CD14-positive monocyte (primary cell): Measurements from ENCODE around the gene NUDT8. TPM values are rescaled to one million over a fixed set of nuclear protein-coding genes. Genes with fewer than 3 reads are reported as not detected.

Experiments used
- DNase-seq, 3 donors: peaks; one replicate each; pipeline ENCODE4 v3.0.0-alpha.2; 2011 to 2022
- H2AFZ ChIP-seq: 2 replicates; pipeline ENCODE4 v1.6.0; 2012; ENCODE audit warnings: mild to moderate bottlenecking, low read depth, low read length, inconsistent platforms; ENCODE audit not compliant: insufficient read depth, poor library complexity, severe bottlenecking
- H3K27ac ChIP-seq, 2 donors: 1 replicate in 1 of 2; 2 replicates in 1 of 2; pipeline ENCODE4 v1.5.1; 2012 to 2013; ENCODE audit warnings: low read length in 2 of 2, control low read depth in 1 of 2, inconsistent platforms in 1 of 2, low read depth in 1 of 2, mild to moderate bottlenecking in 1 of 2
- H3K27me3 ChIP-seq, 2 donors: one replicate each; pipeline versions ENCODE4 v1.6.0 to v1.6.1; 2011 to 2013; ENCODE audit warnings: low read length in 2 of 2; ENCODE audit not compliant: control insufficient read depth in 2 of 2, insufficient read depth in 2 of 2
- H3K36me3 ChIP-seq, 2 donors: replicated peaks in 1 of 2; 1 replicate in 1 of 2; 2 replicates in 1 of 2; pipeline versions ENCODE4 v1.5.1 to v1.6.1; 2012 to 2013; ENCODE audit warnings: low read length in 2 of 2, control low read depth in 1 of 2, inconsistent platforms in 1 of 2, mild to moderate bottlenecking in 1 of 2; ENCODE audit not compliant: insufficient read depth in 2 of 2, control insufficient read depth in 1 of 2
- H3K4me1 ChIP-seq, 2 donors: 1 replicate in 1 of 2; 2 replicates in 1 of 2; pipeline versions ENCODE4 v1.5.1 to v1.6.1; 2012 to 2013; ENCODE audit warnings: low read length in 2 of 2, control low read depth in 1 of 2, inconsistent platforms in 1 of 2, mild to moderate bottlenecking in 1 of 2, moderate library complexity in 1 of 2; ENCODE audit not compliant: insufficient read depth in 2 of 2, control insufficient read depth in 1 of 2
- H3K4me2 ChIP-seq: replicated peaks from 2 replicates; pipeline ENCODE3; 2012; ENCODE audit warnings: low read length, moderate library complexity, mild to moderate bottlenecking; ENCODE audit not compliant: poor library complexity, severe bottlenecking; ENCODE audit errors: extremely low read depth
- H3K4me3 ChIP-seq, 3 experiments: fragments of 200-600 bp in 1 of 3; sonication (generic) in 1 of 3; replicated peaks in 1 of 3; 1 replicate in 2 of 3; 2 replicates in 1 of 3; pipeline ENCODE4 v1.5.1; 2011 to 2013; ENCODE audit warnings: low read length in 3 of 3, mild to moderate bottlenecking in 3 of 3, control low read depth in 2 of 3, low read depth in 2 of 3, inconsistent platforms in 1 of 3, moderate library complexity in 1 of 3
- H3K79me2 ChIP-seq: 2 replicates; pipeline ENCODE4 v1.6.0; 2012; ENCODE audit warnings: mild to moderate bottlenecking, control low read depth, inconsistent platforms, low read length, moderate library complexity; ENCODE audit not compliant: insufficient read depth
- H3K9ac ChIP-seq: 2 replicates; pipeline ENCODE4 v1.6.0; 2017; ENCODE audit warnings: low read length, mild to moderate bottlenecking; ENCODE audit not compliant: insufficient read depth, poor library complexity, severe bottlenecking
- H3K9me3 ChIP-seq, 2 donors: replicated peaks in 1 of 2; 1 replicate in 1 of 2; 2 replicates in 1 of 2; pipeline versions ENCODE4 v1.5.1 to v1.6.1; 2012 to 2013; ENCODE audit warnings: low read length in 2 of 2, control low read depth in 1 of 2; ENCODE audit not compliant: control insufficient read depth in 1 of 2, insufficient read depth in 1 of 2
- H4K20me1 ChIP-seq: 2 replicates; pipeline ENCODE4 v1.6.0; 2012; ENCODE audit warnings: mild to moderate bottlenecking, low read length, control low read depth, moderate library complexity; ENCODE audit not compliant: insufficient read depth
- H3K27ac Mint-ChIP-seq, 7 donors: one replicate each; pipeline ENCODE4 v1.8.0; 2020; ENCODE audit warnings: mild to moderate bottlenecking in 7 of 7, mixed read lengths in 7 of 7, moderate library complexity in 6 of 7, inconsistent platforms in 2 of 7
- H3K27me3 Mint-ChIP-seq, 3 donors: one replicate each; pipeline ENCODE4 v1.8.0; 2021 to 2022; ENCODE audit warnings: low read depth in 3 of 3, mild to moderate bottlenecking in 3 of 3, mixed read lengths in 3 of 3, moderate library complexity in 3 of 3, inconsistent platforms in 1 of 3
- H3K36me3 Mint-ChIP-seq, 2 donors: one replicate each; pipeline ENCODE4 v1.8.0; 2020; ENCODE audit warnings: mixed read lengths in 2 of 2, inconsistent platforms in 1 of 2, mild to moderate bottlenecking in 1 of 2
- H3K4me1 Mint-ChIP-seq: one replicate; pipeline ENCODE4 v1.8.0; 2020; ENCODE audit warnings: mild to moderate bottlenecking, mixed read lengths
- H3K4me3 Mint-ChIP-seq, 2 donors: one replicate each; pipeline ENCODE4 v1.8.0; 2020; ENCODE audit warnings: mild to moderate bottlenecking in 2 of 2, mixed read lengths in 2 of 2, moderate library complexity in 1 of 2
- H3K9me3 Mint-ChIP-seq, 7 donors: one replicate each; pipeline ENCODE4 v1.8.0; 2020 to 2022; ENCODE audit warnings: mixed read lengths in 7 of 7, mild to moderate bottlenecking in 6 of 7, moderate library complexity in 6 of 7, inconsistent platforms in 2 of 7
- WGBS: methylation state at CpG from one replicate; pipeline ENCODE4 v1.1.5; 2013; ENCODE audit warnings: missing lambda C conversion rate; ENCODE audit not compliant: insufficient coverage; 5-methylcytosine and 5-hydroxymethylcytosine counted together
- intact Hi-C, 2 donors: fragments of 100-400 bp; cut with micrococcal nuclease; formaldehyde crosslinking; loops; one replicate each; pipeline versions ENCODE4 v1.15.0 to v1.15.1; 2023
- polyA plus RNA-seq, 3 donors: library from polyadenylated mRNA; depleted of rRNA in 1 of 3; unstranded in 2 of 3; stranded (reverse) in 1 of 3; fragments of 300-500 nt in 2 of 3; fragments of >200 nt in 1 of 3; fragmentation: Illumina TruSeq in 2 of 3; gene quantifications; 1 replicate in 2 of 3; 2 replicates in 1 of 3; pipeline ENCODE4 v1.2.3, GENCODE V29; 2012 to 2021
- TF ChIP-seq, protein P1 (sequence below): fragments of 200-600 bp; IDR thresholded peaks from one replicate; pipeline ENCODE4 v1.8.0; 2022; ENCODE audit warnings: antibody characterized with exemption, mild to moderate bottlenecking

Gene NUDT8
- polyA plus RNA-seq, 3 donors: 0.92 to 1.4 (median 1.3) TPM

DNA sequence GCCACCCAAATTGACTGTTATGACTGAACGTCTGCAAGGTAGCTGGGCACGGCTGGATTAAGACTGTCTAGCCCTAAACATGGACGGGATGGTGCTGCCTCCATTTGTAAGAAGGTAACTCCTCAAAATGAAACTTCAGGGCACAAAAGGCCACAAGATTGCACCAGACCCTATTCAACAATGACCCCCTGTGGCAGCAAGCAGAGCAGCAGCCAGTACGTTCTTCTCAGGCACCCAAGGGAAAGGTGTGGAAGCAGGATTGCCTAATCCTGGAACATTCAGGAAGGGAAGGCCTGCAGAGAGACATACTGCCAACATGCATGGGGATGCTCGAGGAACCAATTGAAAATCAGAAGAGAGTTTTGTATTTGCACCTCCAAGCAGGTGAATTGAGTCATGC, 14.3 kb upstream of the NUDT8 start:
- H3K4me3 Mint-ChIP-seq: no peak overlapping the region
- H3K27me3 ChIP-seq: peaks cover 0 to 20% of the 10 kb centered on the region in 2 donors

DNA sequence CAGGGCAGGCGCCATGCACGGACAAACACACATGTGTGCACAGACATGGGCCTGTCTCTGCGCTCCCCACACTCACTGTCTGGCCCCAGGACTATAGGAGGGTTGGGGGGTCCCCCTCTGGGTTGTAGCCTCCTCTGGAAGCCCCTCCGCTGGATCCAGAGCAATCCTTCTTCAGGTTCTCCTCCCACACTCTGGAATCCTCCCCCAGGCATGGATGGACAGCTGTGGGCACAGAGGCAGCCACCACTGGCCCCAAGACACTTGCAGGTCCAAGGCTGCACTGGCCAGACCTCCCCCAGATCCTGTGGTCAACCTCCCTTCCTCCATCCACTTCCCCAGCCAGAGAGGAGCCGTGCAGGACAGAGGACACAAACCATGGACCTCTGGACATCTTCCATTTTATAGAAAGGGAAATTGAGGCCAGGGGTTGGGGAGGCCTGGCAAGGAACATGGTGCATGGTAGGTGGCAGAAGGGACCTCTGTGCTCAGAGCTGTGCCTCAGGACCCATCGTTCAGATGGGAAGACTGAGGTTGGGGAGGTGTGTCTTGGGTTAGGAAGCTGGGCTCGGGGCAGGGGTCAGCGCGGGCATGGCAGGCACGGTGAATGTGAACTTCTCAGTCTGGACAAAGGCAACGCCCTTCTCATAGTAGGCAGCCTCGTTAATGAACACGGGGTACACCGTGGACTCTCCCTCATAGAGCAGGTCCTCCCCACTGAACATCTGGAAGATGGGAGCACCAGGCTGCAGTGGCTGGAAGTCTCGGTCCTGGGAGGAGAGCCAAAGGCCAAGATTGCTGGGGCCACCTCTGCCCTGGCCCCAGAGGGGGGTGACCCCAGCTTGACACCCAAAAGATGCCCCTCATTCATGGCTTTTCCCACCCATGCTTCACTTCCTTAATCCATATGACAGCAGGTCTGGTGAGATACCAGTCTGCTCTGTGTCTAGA, 12.7 kb upstream of the NUDT8 start:
- no peak overlapping the region for H3K4me3 ChIP-seq
- no peak overlapping the region for H3K4me2 ChIP-seq
- peaks cover 4 to 10% of the 10 kb centered on the region in 2 donors for H3K9me3 ChIP-seq
- no peak overlapping the region for H2AFZ ChIP-seq
- WGBS: 95% methylated on average over 10 of the region's 15 CpGs
- Mint-ChIP-seq H3K4me3 (no peak overlapping the region), H3K36me3 (no peaks in the 10 kb centered on the region), H3K9me3 (peaks cover 3 to 15% (median 8%) of the 10 kb centered on the region in 7 donors), H3K27me3 (peaks cover 10 to 23% (median 16%) of the 10 kb centered on the region in 3 donors), H3K27ac (no peak overlapping the region), H3K4me1 (peaks cover 12% of the 10 kb centered on the region)
- H3K27ac ChIP-seq: no peak overlapping the region
- intact Hi-C loops: no loop called here
- peaks cover 10 to 14% of the 10 kb centered on the region in 2 donors for H3K4me1 ChIP-seq
- H3K27me3 ChIP-seq: peaks cover 0 to 12% of the 10 kb centered on the region in 2 donors
- H4K20me1 ChIP-seq: no peaks in the 10 kb centered on the region
- no peak overlapping the region for H3K9ac ChIP-seq
- no peaks in the 10 kb centered on the region for H3K79me2 ChIP-seq
- TF ChIP-seq, protein P1, sequence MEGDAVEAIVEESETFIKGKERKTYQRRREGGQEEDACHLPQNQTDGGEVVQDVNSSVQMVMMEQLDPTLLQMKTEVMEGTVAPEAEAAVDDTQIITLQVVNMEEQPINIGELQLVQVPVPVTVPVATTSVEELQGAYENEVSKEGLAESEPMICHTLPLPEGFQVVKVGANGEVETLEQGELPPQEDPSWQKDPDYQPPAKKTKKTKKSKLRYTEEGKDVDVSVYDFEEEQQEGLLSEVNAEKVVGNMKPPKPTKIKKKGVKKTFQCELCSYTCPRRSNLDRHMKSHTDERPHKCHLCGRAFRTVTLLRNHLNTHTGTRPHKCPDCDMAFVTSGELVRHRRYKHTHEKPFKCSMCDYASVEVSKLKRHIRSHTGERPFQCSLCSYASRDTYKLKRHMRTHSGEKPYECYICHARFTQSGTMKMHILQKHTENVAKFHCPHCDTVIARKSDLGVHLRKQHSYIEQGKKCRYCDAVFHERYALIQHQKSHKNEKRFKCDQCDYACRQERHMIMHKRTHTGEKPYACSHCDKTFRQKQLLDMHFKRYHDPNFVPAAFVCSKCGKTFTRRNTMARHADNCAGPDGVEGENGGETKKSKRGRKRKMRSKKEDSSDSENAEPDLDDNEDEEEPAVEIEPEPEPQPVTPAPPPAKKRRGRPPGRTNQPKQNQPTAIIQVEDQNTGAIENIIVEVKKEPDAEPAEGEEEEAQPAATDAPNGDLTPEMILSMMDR: no peak
- H3K36me3 ChIP-seq: no peaks in the 10 kb centered on the region
- DNase-seq: no peak

More for the DNA sequence above, 14.3 kb upstream of the NUDT8 start:
- no peak for DNase-seq
- Mint-ChIP-seq H3K4me1 (peaks cover 24% of the 10 kb centered on the region), H3K9me3 (peaks cover 3 to 13% (median 6%) of the 10 kb centered on the region in 7 donors), H3K27ac (no peak overlapping the region), H3K27me3 (peaks cover 13 to 35% (median 28%) of the 10 kb centered on the region in 3 donors), H3K36me3 (no peaks in the 10 kb centered on the region)
- no peaks in the 10 kb centered on the region for H3K79me2 ChIP-seq
- no peak overlapping the region for H3K9ac ChIP-seq
- H3K9me3 ChIP-seq: peaks cover 4 to 10% of the 10 kb centered on the region in 2 donors
- H3K4me1 ChIP-seq: peaks cover 25 to 28% of the 10 kb centered on the region in 2 donors
- H4K20me1 ChIP-seq: no peaks in the 10 kb centered on the region
- no peak overlapping the region for H3K27ac ChIP-seq
- H3K36me3 ChIP-seq: no peaks in the 10 kb centered on the region
- no peak overlapping the region for H2AFZ ChIP-seq
- WGBS: 92% methylated on average over 3 of the region's 5 CpGs
- intact Hi-C loops: no loop called here
- TF ChIP-seq, protein P1: no peak
- H3K4me2 ChIP-seq: no peak overlapping the region
- H3K4me3 ChIP-seq: no peak overlapping the region
